ENCODE results near the gene SH3RF3. TPM values are rescaled to one million over a fixed set of nuclear protein-coding genes. Genes with fewer than 3 reads are reported as not detected.

Gene SH3RF3
- total RNA-seq, 1 donor from 2014 or later = 7.3 TPM

DNA sequence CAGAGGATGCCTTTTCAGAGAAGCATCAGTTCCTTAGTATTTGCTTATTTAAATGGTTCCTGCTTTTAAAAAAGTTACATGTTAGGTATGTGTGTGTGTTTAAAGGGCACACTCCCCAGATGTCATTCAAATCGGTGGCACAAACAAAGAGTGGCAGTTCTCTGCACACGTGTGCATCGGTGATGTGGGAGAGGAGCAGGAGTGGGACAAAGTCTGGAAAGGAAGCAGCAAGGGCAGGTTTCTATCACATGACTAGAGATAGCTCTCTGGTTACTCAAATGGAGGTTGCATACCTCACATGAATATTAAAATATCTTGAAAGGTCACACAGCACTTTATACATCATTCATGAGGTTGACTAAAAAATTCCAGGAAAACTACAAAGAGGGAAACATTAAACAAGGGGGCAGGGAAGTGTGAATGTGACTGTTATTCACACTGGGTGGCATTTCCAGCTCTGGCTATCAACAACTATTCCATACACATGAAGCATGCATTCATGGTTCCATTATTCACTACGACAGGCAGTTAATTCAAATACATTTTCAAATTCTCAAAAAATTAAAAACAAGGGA is 420.1 kb downstream of the SH3RF3 start:
- H3K36me3 Mint-ChIP-seq (ENCODE audit: low read depth, unreplicated experiment) = peaks cover 10% of the 10 kb centered on the region
- no peak overlapping the region for H2AFZ ChIP-seq (ENCODE audit: low read depth, low read length)
- no peaks in the 10 kb centered on the region for H3K9me3 ChIP-seq (ENCODE audit: insufficient read depth, low read depth, low read length)
- no peak overlapping the region for H3K4me3 Mint-ChIP-seq (ENCODE audit: unreplicated experiment)
- no peak overlapping the region for H3K9ac ChIP-seq (ENCODE audit: low read length)
- no peaks in the 10 kb centered on the region for H3K9me3 Mint-ChIP-seq (ENCODE audit: unreplicated experiment)
- no peak overlapping the region for H3K27ac ChIP-seq (ENCODE audit: low read depth, low read length)
- no peak for FAIRE-seq
- peak; percentile 29 for DNase-seq (ENCODE audit: low read depth)
- H3K4me3 ChIP-seq (ENCODE audit: insufficient read depth, low read depth, low read length) = no peak overlapping the region
- H3K36me3 ChIP-seq (ENCODE audit: insufficient read depth, low read length) = peaks cover 14% of the 10 kb centered on the region
- no peaks in the 10 kb centered on the region for H3K79me2 ChIP-seq (ENCODE audit: insufficient read depth, low read length)
- no peaks in the 10 kb centered on the region for H3K27me3 Mint-ChIP-seq (ENCODE audit: low read depth, unreplicated experiment)
- no peak overlapping the region for H3K4me2 ChIP-seq (ENCODE audit: low read length)
- H3K27me3 ChIP-seq (ENCODE audit: insufficient read depth, low read length) = no peaks in the 10 kb centered on the region
- H3K4me1 Mint-ChIP-seq (ENCODE audit: low read depth, unreplicated experiment) = no peaks in the 10 kb centered on the region
- TF ChIP-seq, protein P1, sequence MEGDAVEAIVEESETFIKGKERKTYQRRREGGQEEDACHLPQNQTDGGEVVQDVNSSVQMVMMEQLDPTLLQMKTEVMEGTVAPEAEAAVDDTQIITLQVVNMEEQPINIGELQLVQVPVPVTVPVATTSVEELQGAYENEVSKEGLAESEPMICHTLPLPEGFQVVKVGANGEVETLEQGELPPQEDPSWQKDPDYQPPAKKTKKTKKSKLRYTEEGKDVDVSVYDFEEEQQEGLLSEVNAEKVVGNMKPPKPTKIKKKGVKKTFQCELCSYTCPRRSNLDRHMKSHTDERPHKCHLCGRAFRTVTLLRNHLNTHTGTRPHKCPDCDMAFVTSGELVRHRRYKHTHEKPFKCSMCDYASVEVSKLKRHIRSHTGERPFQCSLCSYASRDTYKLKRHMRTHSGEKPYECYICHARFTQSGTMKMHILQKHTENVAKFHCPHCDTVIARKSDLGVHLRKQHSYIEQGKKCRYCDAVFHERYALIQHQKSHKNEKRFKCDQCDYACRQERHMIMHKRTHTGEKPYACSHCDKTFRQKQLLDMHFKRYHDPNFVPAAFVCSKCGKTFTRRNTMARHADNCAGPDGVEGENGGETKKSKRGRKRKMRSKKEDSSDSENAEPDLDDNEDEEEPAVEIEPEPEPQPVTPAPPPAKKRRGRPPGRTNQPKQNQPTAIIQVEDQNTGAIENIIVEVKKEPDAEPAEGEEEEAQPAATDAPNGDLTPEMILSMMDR (IDR thresholded peaks at IDR 0.05; ENCODE audit: insufficient read depth, low read depth, low read length) = no peak
- TF ChIP-seq EZH2 (IDR thresholded peaks at IDR 0.05; ENCODE audit: insufficient read depth, low read length) = no peak
- peaks cover 5% of the 10 kb centered on the region for H3K4me1 ChIP-seq (ENCODE audit: insufficient read depth, low read length)
- H3K27ac Mint-ChIP-seq (ENCODE audit: unreplicated experiment) = no peak overlapping the region
- peaks cover 7% of the 10 kb centered on the region for H4K20me1 ChIP-seq (ENCODE audit: insufficient read depth, low read length)

Small RNA genes lying within 50 kb of the gene (microRNA-seq; reads per million reads assigned to microRNA genes)
- gene MIR4265 (not detected), gene MIR4266 (not detected)

Other genes with a start within 250 kb of the SH3RF3 start
- gene EDAR, start 140.0 kb upstream of the SH3RF3 start, total RNA-seq = 0.12 TPM in 1 of 2 replicates, not detected in the other